HG03175 (cell line): Measurements from ENCODE around the gene NAV2.

Experiments
- ATAC-seq: cut with Tn5 transposase; IDR thresholded peaks from one replicate; pipeline ENCODE4 v1.9.1; 2021; ENCODE audit warnings: mild to moderate bottlenecking, moderate library complexity; ENCODE audit not compliant: unreplicated experiment

The NAV2 gene

GRCh38 chr11:19683862-19684491 is 28.7 kb upstream of the NAV2 start:
- ATAC-seq = no peak

- ATAC-seq = no peak
These were observed 26.4 kb upstream of the NAV2 start for GRCh38 chr11:19686234-19686633.

- no peak for ATAC-seq
These were observed 25.2 kb upstream of the NAV2 start for GRCh38 chr11:19687392-19687791.

- ATAC-seq = no peak
These were observed 23.2 kb upstream of the NAV2 start for GRCh38 chr11:19689281-19690000.

GRCh38 chr11:19690885-19691284 is 21.8 kb upstream of the NAV2 start:
- ATAC-seq = no peak

GRCh38 chr11:19691815-19692500 is 20.7 kb upstream of the NAV2 start:
- no peak for ATAC-seq

- ATAC-seq = no peak
These were observed 19.5 kb upstream of the NAV2 start for GRCh38 chr11:19693146-19693545.

- no peak for ATAC-seq
These were observed 17.8 kb upstream of the NAV2 start for GRCh38 chr11:19694796-19695345.

- ATAC-seq = no peak
These were observed 16.6 kb upstream of the NAV2 start for GRCh38 chr11:19696073-19696472.

GRCh38 chr11:19696904-19697303 is 15.7 kb upstream of the NAV2 start:
- no peak for ATAC-seq

- no peak for ATAC-seq
These were observed 14.9 kb upstream of the NAV2 start for GRCh38 chr11:19697721-19698121.

GRCh38 chr11:19698493-19699292 is 13.9 kb upstream of the NAV2 start:
- ATAC-seq = no peak

GRCh38 chr11:19701421-19701820 is 11.2 kb upstream of the NAV2 start:
- no peak for ATAC-seq

GRCh38 chr11:19702620-19703019 is 10.0 kb upstream of the NAV2 start:
- ATAC-seq = no peak

GRCh38 chr11:19703211-19703610 is 9.4 kb upstream of the NAV2 start:
- ATAC-seq = no peak

- ATAC-seq = no peak
These were observed 8.4 kb upstream of the NAV2 start for GRCh38 chr11:19704213-19704612.

- ATAC-seq = no peak
These were observed 6.7 kb upstream of the NAV2 start for GRCh38 chr11:19705936-19706335.

- peak; percentile 4 for ATAC-seq
These were observed 741 bp upstream of the NAV2 start for GRCh38 chr11:19711911-19712280.

GRCh38 chr11:19713196-19714021 is 772 bp downstream of the NAV2 start:
- peak; percentile 24 for ATAC-seq

- ATAC-seq = no peak
These were observed 1.4 kb downstream of the NAV2 start for GRCh38 chr11:19714022-19714386.
